Psoas muscle (tissue), 8 donors: ENCODE measurements around the gene PBRM1. TPM values are rescaled to one million over a fixed set of nuclear protein-coding genes. Genes with fewer than 3 reads are reported as not detected.

Experiments
- ATAC-seq, 4 donors: fragments of 200-7000 bp; cut with Tn5 transposase; one replicate each; pipeline ENCODE4 v1.9.1; 2020; ENCODE audit warnings: moderate library complexity in 3 of 4, mild to moderate bottlenecking in 2 of 4
- DNase-seq, 2 donors: peaks; one replicate each; pipeline ENCODE4 v3.0.0-alpha.2; 2020
- H3K27ac ChIP-seq: fragments of 200-600 bp; one replicate; pipeline ENCODE4 v1.8.0; 2022
- H3K27me3 ChIP-seq, 3 donors: fragments of 200-600 bp in 1 of 3; one replicate each; pipeline versions ENCODE4 v1.6.1 to v1.8.0; 2013 to 2022; ENCODE audit warnings: low read length in 2 of 3, mild to moderate bottlenecking in 2 of 3, moderate library complexity in 1 of 3; ENCODE audit not compliant: insufficient read depth in 3 of 3
- H3K36me3 ChIP-seq, 2 donors: fragments of 200-600 bp in 1 of 2; one replicate each; pipeline versions ENCODE4 v1.6.1 to v1.8.0; 2013 to 2022; ENCODE audit warnings: low read depth in 1 of 2, mild to moderate bottlenecking in 1 of 2, moderate library complexity in 1 of 2; ENCODE audit not compliant: insufficient read depth in 1 of 2
- H3K4me1 ChIP-seq: fragments of 200-600 bp; one replicate; pipeline ENCODE4 v1.8.0; 2022
- H3K4me3 ChIP-seq: fragments of 200-600 bp; one replicate; pipeline ENCODE4 v1.8.0; 2022; ENCODE audit warnings: mild to moderate bottlenecking
- H3K9me3 ChIP-seq: fragments of 200-600 bp; one replicate; pipeline ENCODE4 v1.8.0; 2022
- WGBS, 3 donors: extraction: QIAGEN DNeasy Blood & Tissue Kit; methylation state at CpG; one replicate each; pipeline versions ENCODE4 v1.1.6 to v1.1.7; 2013; 5-methylcytosine and 5-hydroxymethylcytosine counted together
- intact Hi-C, 2 donors: fragments of 100-400 bp; cut with DNase I; formaldehyde crosslinking; loops; one replicate each; pipeline versions ENCODE4 v1.11.0 to v1.14.2; 2022
- polyA plus RNA-seq, 3 donors: library from polyadenylated mRNA; stranded (reverse); fragments of 200-250 nt; gene quantifications; one replicate each; pipeline ENCODE4 v1.2.3, GENCODE V29; 2013
- total RNA-seq, 4 donors: library from RNA; stranded (reverse); fragmentation: NEBNext Ultra II Directional in 2 of 4; extraction: Animal tissue kit (Norgen Biotek cat#: 25700) in 2 of 4; gene quantifications; one replicate each; pipeline versions ENCODE4 v1.2.1 to v1.2.4, GENCODE V29; 2021 to 2023
- TF ChIP-seq, protein P1 (sequence below): fragments of 200-600 bp; IDR thresholded peaks from one replicate; pipeline ENCODE4 v1.8.0; 2022; ENCODE audit warnings: antibody characterized with exemption
- donor health status: healthy with polysubstance abuse.
- donor health status: DM: no; HTN: no; CAD: no; lungs with moderate emphysema.
- donor health status: Bipolar disorder and iron deficiency.
- donor health status: healthy.
- donor health status: DM: yes; HTN: yes; CAD: no.
- donor health status: DM: no; HTN: no; CAD: no.
- donor health status: DM: no; HTN: no; CAD: no.
- donor health status: DM: yes; HTN: yes; CAD: no.

PBRM1 gene
- total and polyA plus RNA-seq, 7 donors = 7.5 to 46.7 (median 38.0) TPM

DNA sequence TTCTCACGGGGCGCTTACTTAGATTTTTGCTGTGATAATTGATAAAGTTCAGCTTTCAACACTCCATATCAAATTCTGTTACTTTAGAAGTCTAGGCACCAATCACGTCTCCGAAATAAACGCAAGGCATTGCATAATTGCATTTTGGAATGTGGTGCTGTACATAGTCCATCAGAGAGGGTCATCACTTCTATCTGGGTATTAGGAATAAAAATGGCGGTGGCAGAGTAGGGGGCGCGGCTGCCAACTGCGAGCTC is 149.7 kb downstream of the PBRM1 start:
- TF ChIP-seq, protein P1, sequence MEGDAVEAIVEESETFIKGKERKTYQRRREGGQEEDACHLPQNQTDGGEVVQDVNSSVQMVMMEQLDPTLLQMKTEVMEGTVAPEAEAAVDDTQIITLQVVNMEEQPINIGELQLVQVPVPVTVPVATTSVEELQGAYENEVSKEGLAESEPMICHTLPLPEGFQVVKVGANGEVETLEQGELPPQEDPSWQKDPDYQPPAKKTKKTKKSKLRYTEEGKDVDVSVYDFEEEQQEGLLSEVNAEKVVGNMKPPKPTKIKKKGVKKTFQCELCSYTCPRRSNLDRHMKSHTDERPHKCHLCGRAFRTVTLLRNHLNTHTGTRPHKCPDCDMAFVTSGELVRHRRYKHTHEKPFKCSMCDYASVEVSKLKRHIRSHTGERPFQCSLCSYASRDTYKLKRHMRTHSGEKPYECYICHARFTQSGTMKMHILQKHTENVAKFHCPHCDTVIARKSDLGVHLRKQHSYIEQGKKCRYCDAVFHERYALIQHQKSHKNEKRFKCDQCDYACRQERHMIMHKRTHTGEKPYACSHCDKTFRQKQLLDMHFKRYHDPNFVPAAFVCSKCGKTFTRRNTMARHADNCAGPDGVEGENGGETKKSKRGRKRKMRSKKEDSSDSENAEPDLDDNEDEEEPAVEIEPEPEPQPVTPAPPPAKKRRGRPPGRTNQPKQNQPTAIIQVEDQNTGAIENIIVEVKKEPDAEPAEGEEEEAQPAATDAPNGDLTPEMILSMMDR = no peak
- Histone ChIP-seq H3K27me3 (no peaks in the 10 kb centered on the region), H3K4me1 (peaks cover 33% of the 10 kb centered on the region), H3K4me3 (peak overlapping the region; percentile 83), H3K27ac (peak overlapping the region; percentile 96), H3K9me3 (no peaks in the 10 kb centered on the region), H3K36me3 (peaks cover 0 to 7% of the 10 kb centered on the region in 2 donors)
- intact Hi-C loops = loop anchor here in 1 of 2 donors (5.0 kb wide), 1 partner anchor 64 kb away; no protein-coding TSS in a partner anchor
- 8 to 15% (median 10%) methylated on average over 9 of the region's 9 CpGs for whole genome bisulfite sequencing, 3 donors
- DNase-seq = no peak
- no peak for ATAC-seq

DNA sequence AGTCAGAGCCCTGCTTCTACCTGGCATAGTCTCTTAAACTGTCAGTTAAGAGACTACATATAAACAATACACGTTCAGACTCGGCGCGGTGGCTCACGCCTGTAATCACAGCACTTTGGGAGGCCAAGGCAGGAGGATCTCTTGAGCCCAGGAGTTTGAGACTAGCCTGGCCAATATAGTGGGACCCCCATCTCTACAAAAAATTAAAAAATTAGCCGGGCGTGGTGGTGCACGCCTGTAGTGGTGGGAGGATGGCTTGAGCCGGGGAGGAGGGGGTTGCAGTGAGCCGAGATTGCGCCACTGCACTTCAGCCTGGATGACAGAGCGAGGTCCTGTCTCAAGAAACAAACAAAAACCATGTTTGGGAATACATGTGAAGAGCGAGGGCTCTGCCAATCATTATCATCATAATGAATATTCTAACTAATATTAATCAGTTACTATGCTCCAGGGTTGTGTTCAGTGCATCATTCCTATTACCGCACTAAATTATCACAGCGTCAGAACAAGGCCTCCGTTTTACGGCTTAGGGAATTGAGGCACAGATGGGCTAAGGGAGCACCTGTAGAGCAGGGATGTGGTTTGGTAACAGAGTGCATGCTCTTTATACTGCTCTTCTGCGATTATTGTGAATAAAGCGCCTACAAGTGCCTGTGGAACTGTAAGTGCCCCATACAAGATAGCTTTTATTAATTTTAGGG is 150.2 kb downstream of the PBRM1 start:
- intact Hi-C loops = loop anchor here in 1 of 2 donors (5.0 kb wide), 1 partner anchor 63 kb away; no protein-coding TSS in a partner anchor
- WGBS, 3 donors = 90 to 93% (median 91%) methylated on average over 19 of the region's 19 CpGs
- H3K36me3 ChIP-seq = peaks cover 0 to 2% of the 10 kb centered on the region in 2 donors
- no peak for ATAC-seq
- H3K9me3 ChIP-seq = no peaks in the 10 kb centered on the region
- DNase-seq = peak in 1 of 2 donors; percentile 55
- TF ChIP-seq, protein P1 = no peak
- no peaks in the 10 kb centered on the region for H3K27me3 ChIP-seq
- peaks cover 33% of the 10 kb centered on the region for H3K4me1 ChIP-seq
- peak overlapping the region; percentile 96 for H3K27ac ChIP-seq
- H3K4me3 ChIP-seq = peak overlapping the region; percentile 83

DNA sequence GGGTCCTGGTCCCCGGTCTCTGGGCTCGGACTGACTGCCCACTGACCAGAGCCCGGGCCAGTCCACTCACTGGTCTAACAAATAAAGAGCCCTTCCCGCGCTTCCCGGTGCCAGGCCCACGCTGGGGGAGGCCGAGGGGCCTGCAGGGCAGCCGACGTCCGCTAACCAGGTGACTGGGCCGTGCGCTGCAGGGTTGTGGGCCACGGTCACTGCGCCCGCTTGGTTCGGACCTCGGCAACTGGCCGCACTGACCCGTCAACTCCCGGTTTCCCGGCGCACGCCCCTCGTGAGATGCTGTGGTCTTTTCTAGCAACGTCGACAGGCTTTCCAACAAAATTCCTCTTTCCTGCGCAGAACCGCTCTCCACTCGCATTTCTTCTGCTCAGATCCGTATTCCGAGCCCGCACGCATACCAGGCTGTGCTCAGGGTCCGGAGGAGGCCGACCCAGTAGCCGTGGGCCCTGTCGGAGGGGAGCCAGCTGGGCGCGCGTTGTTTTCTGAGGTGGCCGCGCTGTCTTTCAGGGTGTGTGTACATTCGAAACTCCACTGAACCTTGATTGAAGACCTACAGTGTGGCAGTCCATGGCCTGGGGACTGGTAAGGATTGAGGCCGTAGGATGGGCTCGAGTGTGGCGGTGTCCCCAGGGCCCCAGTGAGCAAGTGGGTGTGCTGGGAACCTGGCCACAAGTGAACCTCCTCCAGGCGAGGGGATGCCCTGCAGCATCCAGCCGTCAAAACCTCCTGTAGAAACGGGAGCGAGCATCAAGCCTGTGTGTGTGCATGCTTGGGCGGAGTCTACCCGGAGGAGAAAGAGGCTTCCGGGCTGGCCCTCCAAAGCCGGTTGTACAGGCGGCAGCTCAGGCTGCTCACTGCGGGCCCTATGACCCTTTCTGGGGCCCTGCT is 151.2 kb downstream of the PBRM1 start:
- intact Hi-C loops = loop anchor here (5.0 kb wide), 2 partner anchors 37 to 62 kb away; partner anchors contain the start of gene STAB1 (in 1 of the 2)
- no peaks in the 10 kb centered on the region for H3K36me3 ChIP-seq
- no peaks in the 10 kb centered on the region for H3K27me3 ChIP-seq
- TF ChIP-seq, protein P1 = no peak
- H3K4me1 ChIP-seq = peaks cover 35% of the 10 kb centered on the region
- H3K9me3 ChIP-seq = no peaks in the 10 kb centered on the region
- ATAC-seq (no peak), DNase-seq (peak in 1 of 2 donors; percentile 62)
- WGBS, 3 donors = 55 to 59% (median 58%) methylated on average over 57 of the region's 57 CpGs
- peak overlapping the region; percentile 72 for H3K4me3 ChIP-seq
- peak overlapping the region; percentile 96 for H3K27ac ChIP-seq

DNA sequence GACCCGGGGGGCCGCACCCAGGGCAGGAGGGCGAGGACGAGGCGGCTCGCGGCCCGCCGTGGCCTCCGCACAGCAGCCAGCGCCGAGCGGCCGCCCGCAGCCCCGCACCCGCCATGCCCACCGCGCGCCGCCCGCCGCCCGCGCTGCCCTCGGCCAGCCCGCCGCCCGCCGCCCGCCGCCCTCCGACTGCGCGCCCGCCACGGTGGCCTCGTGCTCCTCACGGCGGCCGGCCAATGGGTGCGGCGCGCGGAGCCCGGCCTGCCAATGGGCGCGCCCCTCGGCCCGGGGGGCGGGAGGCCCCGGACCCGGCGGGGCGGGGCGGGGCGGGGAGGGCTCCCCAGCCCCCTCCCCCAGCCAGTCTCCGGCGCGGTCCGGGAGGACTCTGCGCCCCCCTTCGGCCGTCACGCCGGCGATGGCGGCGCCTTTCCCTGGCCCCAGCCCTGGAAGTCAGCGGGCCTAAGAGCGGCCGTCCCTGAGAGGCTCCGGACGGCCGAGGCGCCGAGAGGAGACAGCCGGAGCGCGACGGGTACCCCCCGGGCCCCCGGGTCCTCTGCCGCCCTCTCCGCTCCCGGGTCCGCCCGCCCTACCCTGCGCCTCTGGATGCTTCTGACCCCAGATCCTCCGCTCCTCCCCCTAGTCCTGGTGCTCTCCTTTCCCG is 152.0 kb downstream of the PBRM1 start, which contains the start of gene NT5DC2:
Gene NT5DC2 (minus strand): TSS at position 235 of the 658 bp plus-strand sequence. CDS start 120 bp downstream, at position 115.
- peaks cover 28% of the 10 kb centered on the region for H3K4me1 ChIP-seq
- no peaks in the 10 kb centered on the region for H3K27me3 ChIP-seq
- WGBS, 3 donors = 2 to 13% (median 10%) methylated on average over 10 to 91 of the region's 91 CpGs
- peak; percentile 77 for DNase-seq
- peak; percentile 20 to 33 (median 32) for ATAC-seq
- peak within 1 kb of the TSS; percentile 96 for H3K27ac ChIP-seq
- intact Hi-C loops = loop anchor here (5.0 kb wide), 2 partner anchors 36 to 61 kb away; partner anchors contain the start of gene STAB1 (in 1 of the 2)
- TF ChIP-seq, protein P1 = no peak
- no peaks in the 10 kb centered on the region for H3K36me3 ChIP-seq
- peak within 1 kb of the TSS; percentile 72 for H3K4me3 ChIP-seq
- no peaks in the 10 kb centered on the region for H3K9me3 ChIP-seq
